Mammary epithelial cell (primary cell): Measurements from ENCODE around the gene IL12A.

Source experiments
- CTCF ChIP-seq, 2 donors: IDR thresholded peaks in 1 of 2; conservative IDR thresholded peaks in 1 of 2; 2 replicates each; pipeline ENCODE4 v1.5.1; 2011 to 2012; ENCODE audit warnings: inconsistent platforms in 2 of 2, low read length in 2 of 2, mild to moderate bottlenecking in 2 of 2, control low read depth in 1 of 2, low read depth in 1 of 2; ENCODE audit not compliant: insufficient read depth in 1 of 2; ENCODE audit errors: extremely low read depth in 1 of 2
- EZH2 ChIP-seq: IDR thresholded peaks from 2 replicates; pipeline ENCODE4 v1.6.1; 2012; ENCODE audit warnings: low read length, inconsistent platforms, borderline replicate concordance

GRCh38 chr3:160006282-160007163 lies 17.9 kb downstream of the IL12A start:
- TF ChIP-seq CTCF (conservative IDR thresholded peaks at IDR 0.05 in 1 of 2, IDR thresholded peaks at IDR 0.05 in 1 of 2; ENCODE audit: extremely low read depth in 1 of 2, insufficient read depth in 1 of 2, low read depth in 1 of 2, low read length in 2 of 2), result peak; percentile 86 to 96
- no peak for TF ChIP-seq EZH2
